H1 (cell line): ENCODE measurements around the gene RPL18A.

ENCODE experiments used
- ATF3 ChIP-seq: IDR thresholded peaks from 2 replicates; pipeline ENCODE4 v1.6.1; 2011; ENCODE audit warnings: low read depth, mild to moderate bottlenecking, low read length; ENCODE audit not compliant: insufficient read depth
- CHD2 ChIP-seq: IDR thresholded peaks from 2 replicates; pipeline ENCODE4 v1.6.1; 2012; ENCODE audit warnings: low read length, improper control_type of control experiment
- CTCF ChIP-seq, 3 experiments: IDR thresholded peaks; 1 replicate in 2 of 3; 2 replicates in 1 of 3; pipeline versions ENCODE4 v1.5.1 to v1.6.1; 2011; ENCODE audit warnings: low read length in 3 of 3, mild to moderate bottlenecking in 3 of 3, inconsistent platforms in 2 of 3, low read depth in 1 of 3, moderate library complexity in 1 of 3; ENCODE audit not compliant: insufficient read depth in 1 of 3; ENCODE audit errors: control extremely low read depth in 1 of 3
- EP300 ChIP-seq, 2 experiments: IDR thresholded peaks; 1 replicate in 1 of 2; 2 replicates in 1 of 2; pipeline ENCODE4 v1.6.1; 2011 to 2012; ENCODE audit warnings: low read depth in 2 of 2, low read length in 2 of 2, mild to moderate bottlenecking in 2 of 2, borderline replicate concordance in 1 of 2, inconsistent platforms in 1 of 2, moderate library complexity in 1 of 2
- NRF1 ChIP-seq: IDR thresholded peaks from 2 replicates; pipeline ENCODE4 v1.6.1; 2011; ENCODE audit warnings: mild to moderate bottlenecking, low read depth, low read length, improper control_type of control experiment
- POLR2A ChIP-seq, 2 experiments: IDR thresholded peaks; 1 replicate in 1 of 2; 2 replicates in 1 of 2; pipeline ENCODE4 v1.6.1; 2011; ENCODE audit warnings: low read depth in 2 of 2, low read length in 2 of 2, mild to moderate bottlenecking in 2 of 2; ENCODE audit errors: control extremely low read depth in 1 of 2
- RAD21 ChIP-seq, 2 experiments: IDR thresholded peaks in 1 of 2; conservative IDR thresholded peaks in 1 of 2; 2 replicates each; pipeline ENCODE4 v1.6.1; 2011; ENCODE audit warnings: low read depth in 2 of 2, low read length in 2 of 2, improper control_type of control experiment in 1 of 2, inconsistent platforms in 1 of 2, mild to moderate bottlenecking in 1 of 2, moderate library complexity in 1 of 2
- RBBP5 ChIP-seq: IDR thresholded peaks from 2 replicates; pipeline ENCODE4 v1.7.1; 2012; ENCODE audit warnings: low read depth, mild to moderate bottlenecking, inconsistent platforms, low read length, moderate library complexity, borderline replicate concordance
- SIN3A ChIP-seq, 2 experiments: IDR thresholded peaks in 1 of 2; conservative IDR thresholded peaks in 1 of 2; 2 replicates each; pipeline ENCODE4 v1.6.1; 2011 to 2012; ENCODE audit warnings: low read length in 2 of 2, improper control_type of control experiment in 1 of 2, low read depth in 1 of 2, mild to moderate bottlenecking in 1 of 2
- SP1 ChIP-seq: IDR thresholded peaks from 2 replicates; pipeline ENCODE4 v1.6.1; 2011; ENCODE audit warnings: low read depth, low read length
- SP4 ChIP-seq: IDR thresholded peaks from 2 replicates; pipeline ENCODE4 v1.6.1; 2012; ENCODE audit warnings: low read length, inconsistent platforms
- SRF ChIP-seq: IDR thresholded peaks from 2 replicates; pipeline ENCODE4 v1.6.1; 2011; ENCODE audit warnings: mild to moderate bottlenecking, low read depth, low read length, moderate library complexity
- ZNF274 ChIP-seq: IDR thresholded peaks from 2 replicates; pipeline ENCODE4 v1.7.0; 2012; ENCODE audit warnings: low read length, borderline replicate concordance; ENCODE audit errors: extremely low read depth

DNA sequence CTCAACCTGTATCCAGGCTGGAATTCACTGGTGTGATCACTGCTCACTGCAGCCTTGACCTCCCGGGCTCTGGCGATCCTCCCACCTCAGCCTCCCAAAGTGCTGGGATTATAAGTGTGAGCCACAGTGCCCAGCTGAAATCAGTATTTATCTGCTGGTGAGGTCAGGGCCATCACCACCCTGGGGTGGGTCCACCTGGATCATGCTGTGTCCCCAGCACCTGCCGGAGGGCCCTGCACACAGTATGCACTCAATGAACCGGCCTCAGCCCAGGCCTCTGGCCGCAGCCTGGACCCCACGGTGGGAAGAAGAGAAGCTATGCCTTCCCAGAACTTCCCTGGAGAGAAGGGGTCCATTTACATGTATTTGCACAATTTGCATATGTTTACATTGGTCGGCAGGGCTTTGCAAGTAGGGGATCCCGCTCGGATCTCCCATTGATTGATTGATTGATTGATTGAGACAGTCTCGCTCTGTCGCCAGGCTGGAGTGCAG lies 9.5 kb downstream of the RPL18A start:
- TF ChIP-seq CTCF (IDR thresholded peaks at IDR 0.05; ENCODE audit: control extremely low read depth in 1 of 3, insufficient read depth in 1 of 3, low read depth in 1 of 3, low read length in 3 of 3), result no peak
- no peak for TF ChIP-seq RAD21 (IDR thresholded peaks at IDR 0.05 in 1 of 2, conservative IDR thresholded peaks at IDR 0.05 in 1 of 2; ENCODE audit: low read depth in 2 of 2, low read length in 2 of 2)
- TF ChIP-seq SIN3A (conservative IDR thresholded peaks at IDR 0.05 in 1 of 2, IDR thresholded peaks at IDR 0.05 in 1 of 2; ENCODE audit: low read depth in 1 of 2, low read length in 2 of 2), result no peak
- TF ChIP-seq CHD2, result no peak
- TF ChIP-seq SRF, result no peak
- TF ChIP-seq SP1, result no peak
- no peak for TF ChIP-seq NRF1
- TF ChIP-seq EP300 (IDR thresholded peaks at IDR 0.05; ENCODE audit: borderline replicate concordance in 1 of 2, low read depth in 2 of 2, low read length in 2 of 2), result no peak
- no peak for TF ChIP-seq POLR2A (IDR thresholded peaks at IDR 0.05; ENCODE audit: control extremely low read depth in 1 of 2, low read depth in 2 of 2, low read length in 2 of 2)
- no peak for TF ChIP-seq SP4
- TF ChIP-seq ZNF274, result no peak
- no peak for TF ChIP-seq RBBP5
- TF ChIP-seq ATF3, result no peak
